ENCODE data around the gene PSKH1.
"Not testable (repeated sequence)": the region's sequence is repeated elsewhere in the genome, so short reads cannot be mapped to it uniquely, and the experiment has no call there.

The PSKH1 gene

GRCh38 chr16:67892375-67892774, 679 bp upstream of the PSKH1 start:
- no peak for FAIRE-seq

DNA sequence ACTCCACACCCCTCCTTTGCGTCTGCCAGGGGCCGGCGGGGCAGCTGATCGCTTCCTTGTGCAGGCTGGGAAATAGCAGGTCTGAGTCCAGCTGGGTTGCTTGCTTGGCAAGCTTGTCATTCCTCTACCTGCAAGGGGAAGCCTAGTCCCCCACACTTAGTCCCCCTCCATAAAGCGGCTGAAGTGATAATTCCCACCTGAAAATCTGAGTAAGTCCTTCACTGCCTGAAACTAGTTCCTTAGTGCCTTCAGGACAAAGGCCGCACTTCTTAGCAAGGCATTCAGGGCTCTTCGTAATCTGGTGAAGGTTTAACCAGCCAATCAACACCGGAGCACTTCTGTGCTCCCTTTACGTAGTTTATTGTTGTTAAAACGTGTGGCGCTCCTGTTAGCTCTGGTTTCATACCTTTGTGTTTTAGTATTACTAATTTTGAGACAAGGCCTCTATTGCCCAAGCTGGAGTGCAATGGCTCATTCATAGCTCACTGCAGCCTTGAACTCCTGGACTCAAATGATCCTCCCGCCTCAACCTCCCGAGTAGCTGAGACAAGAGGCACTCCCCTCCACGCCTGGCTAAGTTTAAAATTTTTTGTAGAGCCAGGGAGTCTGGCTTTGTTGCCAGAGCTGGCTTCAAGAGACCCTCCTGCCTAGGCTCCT, 817 bp downstream of the PSKH1 start:
- FAIRE-seq: no peak

DNA sequence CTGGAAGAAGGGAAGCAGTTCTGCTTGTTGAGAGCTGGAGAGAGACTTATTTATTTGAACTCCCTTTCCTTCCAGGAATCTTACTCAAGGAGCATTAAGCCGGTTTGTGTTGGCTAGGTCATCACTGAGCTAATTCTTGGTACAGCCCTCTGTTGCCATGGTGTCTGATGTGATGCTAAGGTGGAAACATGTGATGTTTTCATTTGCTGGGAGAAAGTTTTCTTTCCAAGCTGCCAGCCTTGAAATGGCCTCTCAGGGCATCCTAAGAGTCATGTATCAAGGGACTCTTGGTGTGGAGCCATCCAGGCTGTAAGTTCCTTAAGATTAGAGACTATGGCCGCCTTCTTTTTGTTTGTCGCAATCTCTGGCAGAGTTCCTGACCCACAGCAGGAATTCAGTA, 4.2 kb downstream of the PSKH1 start:
- FAIRE-seq: no peak

DNA sequence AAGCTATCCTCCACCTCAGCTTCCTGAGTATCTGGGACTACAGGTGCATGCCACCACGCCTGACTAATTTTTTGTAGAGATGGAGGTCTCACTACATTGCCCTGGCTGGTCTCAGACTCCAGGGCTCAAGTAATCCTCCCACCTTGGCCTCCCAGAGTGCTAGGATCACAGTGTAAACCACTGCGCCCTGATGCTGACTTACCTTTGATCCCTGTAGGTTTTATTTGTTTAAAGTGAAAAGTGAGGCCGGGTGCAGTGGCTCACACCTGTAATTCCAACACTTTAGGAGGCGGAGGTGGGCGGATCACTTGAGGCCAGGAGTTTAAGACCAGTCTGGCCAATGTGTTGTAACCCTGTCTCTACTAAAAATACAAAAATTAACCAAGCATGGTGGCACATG, 8.7 kb downstream of the PSKH1 start:
- FAIRE-seq: no peak

DNA sequence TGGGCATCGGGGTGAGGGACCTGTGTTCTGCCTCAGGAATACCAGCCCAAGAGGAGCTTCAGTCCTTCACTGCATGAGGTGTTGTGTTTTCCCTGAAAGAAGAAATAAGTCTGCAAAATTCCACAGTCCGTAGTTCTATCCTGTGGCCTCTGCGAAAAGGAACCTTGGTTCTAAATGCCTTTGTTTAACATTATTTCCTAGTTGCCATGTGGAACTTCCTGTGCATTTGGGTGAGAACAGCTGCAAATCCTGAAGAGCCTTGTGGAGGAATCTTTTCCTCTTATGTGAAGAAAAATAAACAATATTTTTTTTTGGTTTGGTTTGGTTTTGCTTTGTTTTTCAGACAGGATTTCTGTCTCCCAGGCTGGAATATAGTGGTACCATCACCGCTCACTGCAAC, 9.8 kb downstream of the PSKH1 start:
- FAIRE-seq: no peak

DNA sequence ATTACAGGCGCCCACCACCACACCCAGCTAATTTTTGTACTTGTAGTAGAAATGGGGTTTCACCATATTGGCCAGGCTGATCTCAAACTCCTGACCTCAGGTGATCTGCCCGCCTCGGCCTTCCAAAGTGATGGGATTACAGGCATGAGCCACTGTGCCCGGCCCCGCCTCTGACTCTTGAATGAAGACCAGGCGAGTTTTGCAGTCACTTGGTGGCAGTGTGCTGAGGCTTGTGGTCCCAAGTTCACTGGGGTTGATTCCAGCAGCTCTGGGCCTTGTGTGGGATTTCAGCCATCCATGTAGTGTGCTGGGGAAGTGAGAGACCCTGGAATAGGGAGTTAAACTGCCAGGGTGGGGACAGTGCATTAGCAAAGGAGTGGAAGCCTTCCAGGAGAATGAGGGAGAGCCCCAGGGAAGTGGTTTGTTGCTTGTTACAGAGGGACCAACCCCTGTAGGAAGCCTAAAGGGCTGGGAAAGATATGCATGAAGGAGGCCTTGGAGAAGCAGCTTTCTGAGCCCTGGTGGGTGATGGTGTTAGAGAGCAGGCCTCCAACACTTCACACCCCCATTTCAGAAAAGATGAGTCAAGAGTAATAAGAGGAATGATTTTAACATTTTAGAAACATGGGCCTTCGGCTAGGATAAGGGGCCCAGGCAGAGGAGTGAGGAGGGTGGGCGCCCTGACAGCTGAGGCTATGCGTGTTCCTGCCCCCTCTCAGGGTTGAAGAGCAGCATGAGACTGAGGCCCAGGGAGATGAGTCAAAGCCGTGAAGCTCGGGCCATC, 14.5 kb downstream of the PSKH1 start:
- no peak for FAIRE-seq

DNA sequence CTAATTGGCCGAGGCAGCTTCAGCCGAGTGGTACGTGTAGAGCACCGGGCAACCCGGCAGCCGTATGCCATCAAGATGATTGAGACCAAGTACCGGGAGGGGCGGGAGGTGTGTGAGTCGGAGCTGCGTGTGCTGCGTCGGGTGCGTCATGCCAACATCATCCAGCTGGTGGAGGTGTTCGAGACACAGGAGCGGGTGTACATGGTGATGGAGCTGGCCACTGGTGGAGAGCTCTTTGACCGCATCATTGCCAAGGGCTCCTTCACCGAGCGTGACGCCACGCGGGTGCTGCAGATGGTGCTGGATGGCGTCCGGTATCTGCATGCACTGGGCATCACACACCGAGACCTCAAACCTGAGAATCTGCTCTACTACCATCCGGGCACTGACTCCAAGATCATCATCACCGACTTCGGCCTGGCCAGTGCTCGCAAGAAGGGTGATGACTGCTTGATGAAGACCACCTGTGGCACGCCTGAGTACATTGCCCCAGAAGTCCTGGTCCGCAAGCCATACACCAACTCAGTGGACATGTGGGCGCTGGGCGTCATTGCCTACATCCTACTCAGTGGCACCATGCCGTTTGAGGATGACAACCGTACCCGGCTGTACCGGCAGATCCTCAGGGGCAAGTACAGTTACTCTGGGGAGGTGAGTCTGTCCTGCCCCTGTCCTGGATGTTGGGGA, 16.1 kb downstream of the PSKH1 start:
- no peak for FAIRE-seq

GRCh38 chr16:67910158-67910557, 17.1 kb downstream of the PSKH1 start:
- no peak for FAIRE-seq

- no peak for FAIRE-seq
Observed at GRCh38 chr16:67914758-67915495, 21.9 kb downstream of the PSKH1 start.

- not testable (repeated sequence) for FAIRE-seq
Observed at GRCh38 chr16:67915496-67915769, 22.4 kb downstream of the PSKH1 start.

GRCh38 chr16:67915831-67916723, 23.0 kb downstream of the PSKH1 start:
- no peak for FAIRE-seq

DNA sequence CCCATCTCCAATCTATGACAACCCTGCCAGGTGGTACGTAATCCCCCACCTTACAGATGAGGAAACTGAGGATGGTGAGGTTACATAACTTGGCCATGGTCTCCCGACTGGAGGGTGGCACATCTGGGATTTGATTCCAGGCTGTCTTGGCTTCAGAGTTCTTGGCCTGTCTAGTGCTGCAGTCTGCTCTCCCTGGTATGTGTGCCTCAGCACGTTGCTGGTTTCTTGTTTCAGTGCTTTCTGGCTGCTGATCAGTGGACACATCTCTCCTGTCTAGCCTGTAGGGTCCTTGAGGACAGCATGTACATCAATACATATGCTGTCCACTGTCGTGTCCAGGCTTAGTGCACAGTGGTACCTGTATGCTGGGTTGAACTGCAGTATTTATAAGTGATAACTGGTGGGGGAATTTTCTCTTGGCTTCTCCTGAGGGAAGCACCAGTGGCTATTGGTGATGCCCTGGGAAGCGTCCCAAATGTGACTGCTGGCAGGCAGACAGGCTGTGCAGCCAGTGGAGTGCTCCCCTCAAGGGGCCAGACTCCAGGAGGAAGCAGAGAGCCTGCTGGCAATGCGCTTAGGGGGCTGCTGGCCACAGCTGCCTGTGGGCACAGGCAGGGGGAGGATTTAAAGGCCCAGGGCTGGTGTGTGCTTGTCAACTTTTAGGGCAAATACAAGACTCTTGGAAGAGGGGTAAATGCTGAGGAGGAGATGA, 24.2 kb downstream of the PSKH1 start:
- FAIRE-seq: no peak

GRCh38 chr16:67917852-67918236, 24.8 kb downstream of the PSKH1 start:
- peak; percentile 60 for FAIRE-seq

- FAIRE-seq: no peak
Observed at GRCh38 chr16:67919622-67920221, 26.7 kb downstream of the PSKH1 start.

- FAIRE-seq: no peak
Observed at GRCh38 chr16:67922221-67922620, 29.2 kb downstream of the PSKH1 start.

DNA sequence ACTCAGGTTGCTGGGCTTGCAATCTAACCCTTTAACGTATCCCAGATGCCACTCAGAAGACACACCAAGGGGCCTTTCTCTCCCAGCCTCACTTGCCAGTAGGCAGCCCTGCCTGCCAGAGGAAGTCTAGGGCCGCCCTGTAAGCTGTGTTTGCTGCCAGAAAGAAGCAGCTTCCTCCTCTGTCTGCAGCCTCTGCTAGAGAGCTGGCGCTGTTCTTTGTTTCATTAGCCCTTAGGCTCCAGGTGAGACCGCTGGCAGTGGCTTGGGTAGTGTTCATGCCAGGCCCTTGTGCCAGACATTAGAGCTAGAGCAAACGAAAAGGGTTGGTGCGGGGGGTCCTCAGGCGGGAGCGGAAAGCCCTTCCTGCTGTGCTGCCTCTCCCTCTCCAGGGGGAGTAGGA, 29.7 kb downstream of the PSKH1 start:
- FAIRE-seq: no peak

DNA sequence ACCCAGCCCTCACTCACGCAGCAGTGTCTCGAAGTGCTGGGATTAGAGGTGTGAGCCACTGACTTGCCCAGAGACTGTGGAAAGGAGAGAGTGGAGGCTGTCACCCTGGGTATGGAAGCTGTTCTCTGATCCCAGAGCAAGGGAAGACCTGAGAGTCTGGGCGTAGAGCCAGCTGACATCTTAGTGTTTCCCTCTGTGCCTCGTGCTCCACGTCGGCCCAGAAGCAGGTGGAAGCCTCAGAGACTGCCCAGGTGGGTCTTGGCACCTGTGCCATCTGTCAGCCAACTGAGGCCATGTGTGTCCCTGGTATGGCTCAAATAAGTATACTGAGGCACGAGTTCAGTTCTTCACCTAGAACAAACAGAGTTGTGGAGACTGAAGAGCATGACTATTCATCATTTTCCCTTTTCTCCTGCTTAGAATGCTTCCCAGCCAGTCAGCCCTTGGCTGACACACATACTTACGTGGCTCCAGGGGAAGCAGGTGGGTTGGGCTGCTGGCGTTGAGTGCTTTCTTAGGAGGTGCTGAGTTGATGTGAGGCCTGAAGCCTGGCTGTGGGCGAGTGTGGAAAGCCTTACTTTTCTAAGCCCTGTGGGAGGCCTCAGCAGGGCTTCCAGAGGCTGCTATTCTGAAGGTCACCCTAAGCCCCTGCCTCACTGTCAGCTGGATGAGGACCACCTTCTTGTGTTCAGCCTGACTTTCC, 30.5 kb downstream of the PSKH1 start:
- no peak for FAIRE-seq

DNA sequence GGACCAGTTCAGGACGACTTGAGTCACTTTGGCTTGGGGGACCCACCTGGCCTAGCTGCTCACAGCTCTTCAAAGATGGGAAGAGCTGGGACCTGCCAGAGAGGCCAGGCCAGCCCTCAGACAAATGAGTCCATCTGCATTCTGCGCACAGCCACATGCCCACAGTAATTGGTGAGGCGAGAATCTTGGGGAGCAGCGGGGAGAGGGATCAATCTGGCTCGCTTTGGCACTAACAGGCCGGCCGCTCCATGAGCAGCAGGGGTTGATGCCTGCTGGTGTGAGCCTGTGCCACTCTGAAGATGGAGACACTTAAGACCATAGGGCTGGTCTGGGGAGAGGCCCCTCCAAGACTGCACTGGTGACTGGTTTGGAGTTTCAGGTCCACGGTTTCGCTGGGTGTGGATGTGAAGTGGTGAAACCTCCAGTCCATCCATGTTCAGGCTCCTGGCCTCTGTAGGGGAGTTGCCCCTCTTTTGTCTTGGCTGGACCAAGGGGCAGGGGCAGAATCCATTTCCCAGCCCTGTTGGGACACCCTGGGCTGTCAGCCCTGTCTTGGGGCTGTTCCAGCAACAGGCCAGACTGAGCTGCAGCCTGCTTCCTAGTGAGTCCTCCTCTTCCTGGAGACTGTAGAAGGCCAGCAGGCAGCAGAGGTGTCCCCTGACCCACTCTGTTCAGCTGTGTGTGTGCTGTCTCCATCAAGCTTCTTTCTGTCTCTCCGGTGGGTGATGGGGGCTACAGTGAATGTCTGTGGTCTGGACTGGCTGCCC, 31.3 kb downstream of the PSKH1 start:
- FAIRE-seq: no peak

- FAIRE-seq: no peak
Observed at GRCh38 chr16:67926181-67926750, 33.2 kb downstream of the PSKH1 start.

Data from islet of Langerhans (tissue), 1 donor.